PFSK-1 (cell line): ENCODE measurements around the gene ZNF398.

Experiments used
- FOXP2 ChIP-seq: optimal IDR thresholded peaks from 2 replicates; pipeline ENCODE3; 2011; ENCODE audit warnings: borderline replicate concordance, control low read depth, inconsistent platforms; ENCODE audit not compliant: insufficient read depth; ENCODE audit errors: extremely low read length, extremely low read depth
- POLR2AphosphoS5 ChIP-seq: IDR thresholded peaks from 2 replicates; pipeline ENCODE4 v1.6.1; 2012; ENCODE audit warnings: low read depth, mild to moderate bottlenecking, control low read depth, low read length, moderate library complexity
- REST ChIP-seq, 2 experiments: IDR thresholded peaks; 2 replicates each; pipeline versions ENCODE4 v1.6.1 to v1.8.0; 2011 to 2012; ENCODE audit warnings: low read depth in 2 of 2, low read length in 2 of 2, control low read depth in 1 of 2, inconsistent platforms in 1 of 2, mild to moderate bottlenecking in 1 of 2, moderate library complexity in 1 of 2; ENCODE audit not compliant: insufficient read depth in 1 of 2
- TAF1 ChIP-seq: IDR thresholded peaks from 2 replicates; pipeline ENCODE4 v1.6.1; 2012; ENCODE audit warnings: low read length, control low read depth, borderline replicate concordance; ENCODE audit not compliant: insufficient read depth

GRCh38 chr7:149150981-149151380 lies 3.7 kb downstream of the ZNF398 start:
- TF ChIP-seq REST (IDR thresholded peaks at IDR 0.05; ENCODE audit: insufficient read depth in 1 of 2, low read depth in 2 of 2, low read length in 2 of 2) (no peak), TAF1 (no peak), POLR2AphosphoS5 (no peak), FOXP2 (no peak)
